HCT116 (cell line): ENCODE results near the gene CEP43. TPM values are rescaled to one million over a fixed set of nuclear protein-coding genes. Genes with fewer than 3 reads are reported as not detected.

Experiments
- ATAC-seq: fragments of 200-7000 bp; cut with Tn5 transposase; 2 replicates; pipeline ENCODE4 v1.9.1; 2020; ENCODE audit warnings: mild to moderate bottlenecking, moderate library complexity
- BruUV-seq: library from RNA; stranded (reverse); fragments of 400-500 nt; replicated peaks from 2 replicates; lab custom pipeline; 2021; lab: Mats Ljungman, UMichigan
- CTCF ChIA-PET: fragments of 300-600 bp; sonication (Branson Sonifier 250); formaldehyde crosslinking; loops from one replicate; lab custom pipeline; 2021; ENCODE audit warnings: antibody characterized with exemption; lab: Charles Lee
- POLR2A ChIA-PET: fragments of 300-600, 350-600 bp; sonication (Branson Sonifier 250); formaldehyde crosslinking; loops from one replicate; lab custom pipeline; 2021; ENCODE audit warnings: antibody characterized with exemption; lab: Charles Lee
- RAD21 ChIA-PET, 2 experiments: fragments of 300-600 bp; sonication (Branson Sonifier 250); formaldehyde crosslinking; loops; one replicate each; lab custom pipeline; 2023; ENCODE audit warnings: low total read pairs in 2 of 2; ENCODE audit not compliant: uncharacterized antibody in 2 of 2, unreplicated experiment in 2 of 2, low non-redundant PET in 1 of 2; lab: Charles Lee
- DNase-seq: peaks from one replicate; pipeline ENCODE4 v3.0.0-alpha.2; 2010; ENCODE audit warnings: low read depth, low spot score
- H2AFZ ChIP-seq: fragments of 200-600 bp; shearing (Covaris generic), sonication (generic); 2 replicates; pipeline ENCODE4 v1.6.1; 2017; ENCODE audit warnings: low read depth, mixed run types, mixed read lengths, antibody characterized with exemption, low read length; ENCODE audit not compliant: poor library complexity, severe bottlenecking
- H3K27ac ChIP-seq: 2 replicates; pipeline ENCODE4 v1.5.1; 2012; ENCODE audit warnings: low read depth, low read length
- H3K27me3 ChIP-seq: fragments of 200-600 bp; sonication (generic); 2 replicates; pipeline ENCODE4 v1.6.1; 2016; ENCODE audit warnings: mixed run types, low read length, mixed read lengths; ENCODE audit not compliant: insufficient read depth
- H3K36me3 ChIP-seq, 2 experiments: fragments of 200-500 bp in 1 of 2; fragments of 200-600 bp in 1 of 2; sonication (Bioruptor generic) in 1 of 2; sonication (generic) in 1 of 2; 2 replicates each; pipeline versions ENCODE4 v1.5.1 to v1.6.1; 2014 to 2016; ENCODE audit warnings: low read length in 2 of 2, inconsistent platforms in 1 of 2, mixed read lengths in 1 of 2, mixed run types in 1 of 2; ENCODE audit not compliant: insufficient read depth in 2 of 2, control insufficient read depth in 1 of 2
- H3K4me1 ChIP-seq, 2 experiments: fragments of 200-600 bp in 1 of 2; sonication (generic) in 1 of 2; 2 replicates each; pipeline versions ENCODE4 v1.5.1 to v1.6.1; 2012 to 2017; ENCODE audit warnings: low read length in 2 of 2, inconsistent platforms in 1 of 2, mild to moderate bottlenecking in 1 of 2, mixed read lengths in 1 of 2, mixed run types in 1 of 2, moderate library complexity in 1 of 2; ENCODE audit not compliant: insufficient read depth in 2 of 2, control insufficient read depth in 1 of 2
- H3K4me2 ChIP-seq: fragments of 200-600 bp; sonication (generic); 2 replicates; pipeline ENCODE4 v1.6.1; 2017; ENCODE audit warnings: mixed run types, low read length, mixed read lengths
- H3K4me3 ChIP-seq, 2 experiments: fragments of 200-600 bp in 1 of 2; sonication (generic) in 1 of 2; replicated peaks in 1 of 2; 2 replicates each; pipeline ENCODE4 v1.5.1; 2011 to 2016; ENCODE audit warnings: low read length in 2 of 2, control low read depth in 1 of 2, low read depth in 1 of 2, mild to moderate bottlenecking in 1 of 2, mixed read lengths in 1 of 2, mixed run types in 1 of 2
- H3K79me2 ChIP-seq: fragments of 200-600 bp; sonication (generic); 2 replicates; pipeline ENCODE4 v1.6.1; 2017; ENCODE audit warnings: mild to moderate bottlenecking, mixed run types, low read length, moderate library complexity, mixed read lengths; ENCODE audit not compliant: insufficient read depth
- H3K9ac ChIP-seq: fragments of 200-600 bp; sonication (generic); 2 replicates; pipeline ENCODE4 v1.6.1; 2016; ENCODE audit warnings: low read length, mixed read lengths
- H3K9me2 ChIP-seq: fragments of 200-600 bp; sonication (generic), shearing (Covaris generic); 2 replicates; pipeline ENCODE4 v1.6.1; 2017; ENCODE audit warnings: mixed run types, mild to moderate bottlenecking, moderate library complexity; ENCODE audit not compliant: insufficient read depth
- H3K9me3 ChIP-seq, 2 experiments: fragments of 200-500 bp in 1 of 2; fragments of 200-600 bp in 1 of 2; sonication (Bioruptor generic) in 1 of 2; sonication (generic) in 1 of 2; 2 replicates each; pipeline ENCODE4 v1.6.1; 2014 to 2017; ENCODE audit warnings: low read length in 2 of 2, mixed read lengths in 2 of 2, inconsistent platforms in 1 of 2, low read depth in 1 of 2, mild to moderate bottlenecking in 1 of 2, mixed run types in 1 of 2, moderate library complexity in 1 of 2; ENCODE audit not compliant: control insufficient read depth in 1 of 2, insufficient read depth in 1 of 2
- H4K20me1 ChIP-seq: fragments of 200-600 bp; sonication (generic), shearing (Covaris generic); 2 replicates; pipeline ENCODE4 v1.6.1; 2017; ENCODE audit warnings: mixed run types, mild to moderate bottlenecking, moderate library complexity; ENCODE audit not compliant: insufficient read depth
- CBX3 ChIP-seq: IDR thresholded peaks from 2 replicates; pipeline ENCODE4 v1.6.1; 2012; ENCODE audit warnings: low read depth
- CEBPB ChIP-seq: IDR thresholded peaks from 2 replicates; pipeline ENCODE4 v1.6.1; 2012; ENCODE audit warnings: low read depth
- EGR1 ChIP-seq: IDR thresholded peaks from 2 replicates; pipeline ENCODE4 v1.6.1; 2012; ENCODE audit warnings: low read depth
- ELF1 ChIP-seq: IDR thresholded peaks from 2 replicates; pipeline ENCODE4 v1.6.1; 2012; ENCODE audit warnings: low read depth, borderline replicate concordance
- EZH2 ChIP-seq: fragments of 200-600 bp; sonication (generic); IDR thresholded peaks from 2 replicates; pipeline ENCODE4 v1.6.1; 2017; ENCODE audit warnings: antibody characterized with exemption, mixed run types
- EZH2phosphoT487 ChIP-seq: fragments of 200-600 bp; IDR thresholded peaks from 2 replicates; pipeline ENCODE4 v1.6.1; 2018; ENCODE audit warnings: antibody characterized with exemption, borderline replicate concordance
- FOSL1 ChIP-seq: IDR thresholded peaks from 2 replicates; pipeline ENCODE4 v1.6.1; 2012; ENCODE audit warnings: low read depth
- POLR2AphosphoS5 ChIP-seq: IDR thresholded peaks from 2 replicates; pipeline ENCODE4 v1.6.1; 2011; ENCODE audit warnings: mild to moderate bottlenecking, low read depth, low read length, moderate library complexity
- RAD21 ChIP-seq: IDR thresholded peaks from 2 replicates; pipeline ENCODE4 v1.6.1; 2012; ENCODE audit warnings: low read depth, mild to moderate bottlenecking
- REST ChIP-seq: IDR thresholded peaks from 2 replicates; pipeline ENCODE4 v1.6.1; 2012; ENCODE audit warnings: low read depth
- SIN3A ChIP-seq: IDR thresholded peaks from 2 replicates; pipeline ENCODE4 v1.6.1; 2012; ENCODE audit warnings: low read depth
- SRF ChIP-seq: IDR thresholded peaks from 2 replicates; pipeline ENCODE4 v1.6.1; 2012; ENCODE audit warnings: low read depth
- TCF7L2 ChIP-seq: IDR thresholded peaks from 2 replicates; pipeline ENCODE4 v1.7.0; 2011; ENCODE audit warnings: borderline replicate concordance, inconsistent platforms; ENCODE audit not compliant: insufficient read depth, insufficient read length; ENCODE audit errors: extremely low read depth
- YY1 ChIP-seq: IDR thresholded peaks from 2 replicates; pipeline ENCODE4 v1.6.1; 2011; ENCODE audit warnings: low read length, low read depth, moderate library complexity, mild to moderate bottlenecking; ENCODE audit not compliant: insufficient replicate concordance; ENCODE audit errors: extremely low read depth
- ZFX ChIP-seq: fragments of 450-650 bp; IDR thresholded peaks from 2 replicates; pipeline ENCODE4 v1.6.1; 2017
- intact Hi-C: fragments of 100-400 bp; cut with micrococcal nuclease; formaldehyde crosslinking; loops from 2 replicates; pipeline ENCODE4 v1.10.0; 2022
- total RNA-seq: library from RNA; stranded (reverse); gene quantifications from one replicate; pipeline ENCODE4 v1.2.1, GENCODE V29; 2021; ENCODE audit not compliant: unreplicated experiment
- TF ChIP-seq, protein P1 (sequence below): IDR thresholded peaks from 2 replicates; pipeline ENCODE4 v1.6.1; 2011; ENCODE audit warnings: mild to moderate bottlenecking, low read length, moderate library complexity; ENCODE audit not compliant: insufficient replicate concordance; ENCODE audit errors: extremely low read depth
- TF ChIP-seq, protein P2 (sequence below): IDR thresholded peaks from 2 replicates; pipeline ENCODE4 v1.6.1; 2012

The CEP43 gene
- total RNA-seq, 1 experiment from 2014 or later = 15.8 TPM

DNA sequence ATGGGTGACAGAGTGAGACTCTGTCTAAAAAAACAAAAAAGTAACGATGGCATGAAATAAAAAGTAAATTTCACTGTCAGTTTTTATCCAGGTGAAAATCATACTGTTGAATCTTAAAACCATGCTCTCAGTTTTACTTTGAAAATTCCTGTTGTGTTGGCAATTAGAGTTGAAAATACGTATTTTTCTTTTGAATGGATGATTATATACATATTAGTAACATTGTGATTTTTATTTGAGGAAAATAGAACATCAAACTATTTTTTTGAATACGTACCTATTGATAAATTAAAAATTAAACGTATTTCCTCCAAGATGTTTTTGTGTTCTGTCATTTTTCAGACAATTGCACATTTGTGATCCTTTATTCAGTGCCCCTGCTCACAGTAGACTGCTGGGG is 14.7 kb downstream of the CEP43 start (continued):
- TF ChIP-seq POLR2AphosphoS5 (no peak), YY1 (no peak), ELF1 (no peak), EZH2phosphoT487 (no peak), EZH2 (no peak), FOSL1 (no peak), CEBPB (no peak), SRF (no peak), CBX3 (no peak)

GRCh38 chr6:167015302-167015701 is 16.1 kb downstream of the CEP43 start:
- peaks cover 12 to 34% of the 10 kb centered on the region in 2 experiments; a peak in 3 of 4 replicates for H3K36me3 ChIP-seq
- peaks cover 9% of the 10 kb centered on the region for H3K79me2 ChIP-seq
- no peak overlapping the region for H3K27ac ChIP-seq
- TF ChIP-seq POLR2AphosphoS5 (no peak), EZH2phosphoT487 (no peak), ZFX (no peak), FOSL1 (no peak), EZH2 (no peak), YY1 (no peak), REST (no peak), ELF1 (no peak), EGR1 (no peak), CEBPB (no peak), CBX3 (no peak), SIN3A (no peak), TCF7L2 (no peak), SRF (no peak), RAD21 (no peak)
- TF ChIP-seq, protein P1, sequence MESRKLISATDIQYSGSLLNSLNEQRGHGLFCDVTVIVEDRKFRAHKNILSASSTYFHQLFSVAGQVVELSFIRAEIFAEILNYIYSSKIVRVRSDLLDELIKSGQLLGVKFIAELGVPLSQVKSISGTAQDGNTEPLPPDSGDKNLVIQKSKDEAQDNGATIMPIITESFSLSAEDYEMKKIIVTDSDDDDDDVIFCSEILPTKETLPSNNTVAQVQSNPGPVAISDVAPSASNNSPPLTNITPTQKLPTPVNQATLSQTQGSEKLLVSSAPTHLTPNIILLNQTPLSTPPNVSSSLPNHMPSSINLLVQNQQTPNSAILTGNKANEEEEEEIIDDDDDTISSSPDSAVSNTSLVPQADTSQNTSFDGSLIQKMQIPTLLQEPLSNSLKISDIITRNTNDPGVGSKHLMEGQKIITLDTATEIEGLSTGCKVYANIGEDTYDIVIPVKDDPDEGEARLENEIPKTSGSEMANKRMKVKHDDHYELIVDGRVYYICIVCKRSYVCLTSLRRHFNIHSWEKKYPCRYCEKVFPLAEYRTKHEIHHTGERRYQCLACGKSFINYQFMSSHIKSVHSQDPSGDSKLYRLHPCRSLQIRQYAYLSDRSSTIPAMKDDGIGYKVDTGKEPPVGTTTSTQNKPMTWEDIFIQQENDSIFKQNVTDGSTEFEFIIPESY = no peak
- TF ChIP-seq, protein P2, sequence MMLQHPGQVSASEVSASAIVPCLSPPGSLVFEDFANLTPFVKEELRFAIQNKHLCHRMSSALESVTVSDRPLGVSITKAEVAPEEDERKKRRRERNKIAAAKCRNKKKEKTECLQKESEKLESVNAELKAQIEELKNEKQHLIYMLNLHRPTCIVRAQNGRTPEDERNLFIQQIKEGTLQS = no peak
- no peaks in the 10 kb centered on the region for H3K9me3 ChIP-seq
- intact Hi-C loops = no loop called here
- no peaks in the 10 kb centered on the region for H3K27me3 ChIP-seq
- no peaks in the 10 kb centered on the region for H4K20me1 ChIP-seq
- H3K9me2 ChIP-seq = no peaks in the 10 kb centered on the region
- POLR2A ChIA-PET = no interaction called here
- no peaks in the 10 kb centered on the region for H3K4me1 ChIP-seq
- BruUV-seq = no TSS peak
- ATAC-seq = no peak
- no peak overlapping the region for H3K4me2 ChIP-seq
- H3K4me3 ChIP-seq = no peak overlapping the region
- DNase-seq = no peak
- RAD21 ChIA-PET = no interaction called here
- CTCF ChIA-PET = no interaction called here
- no peak overlapping the region for H3K9ac ChIP-seq
- no peak overlapping the region for H2AFZ ChIP-seq
